ENCODE results near the gene OR8D2. TPM values are rescaled to one million over a fixed set of nuclear protein-coding genes. Genes with fewer than 3 reads are reported as not detected.

Gene OR8D2
- polyA plus RNA-seq (ENCODE audit: insufficient read length in 3 of 3) = not detected

GRCh38 chr11:124320097-124320496 is at the start of gene OR8D2:
Gene OR8D2, minus strand, starts transcription at chr11:124320197. Its CDS starts 0 bp downstream, at chr11:124320197.
- DNase-seq (ENCODE audit: low read depth in 3 of 3, low spot score in 2 of 3) = no peak

GRCh38 chr11:124359566-124359965 is 39.6 kb upstream of the OR8D2 start:
- DNase-seq (ENCODE audit: low read depth in 3 of 3, low spot score in 2 of 3) = no peak

- no peak for DNase-seq (ENCODE audit: low read depth in 3 of 3, low spot score in 2 of 3)
Observed at GRCh38 chr11:124346311-124346955, 26.4 kb upstream of the OR8D2 start.

- DNase-seq (ENCODE audit: low read depth in 3 of 3, low spot score in 2 of 3) = no peak
Observed at GRCh38 chr11:124344346-124344745, 24.3 kb upstream of the OR8D2 start.

- no peak for DNase-seq (ENCODE audit: low read depth in 3 of 3, low spot score in 2 of 3)
Observed at GRCh38 chr11:124340142-124340447, 20.1 kb upstream of the OR8D2 start.

GRCh38 chr11:124339396-124340141 is 19.6 kb upstream of the OR8D2 start:
- DNase-seq (ENCODE audit: low read depth in 3 of 3, low spot score in 2 of 3) = no peak

GRCh38 chr11:124331873-124332272 is 11.9 kb upstream of the OR8D2 start:
- DNase-seq (ENCODE audit: low read depth in 3 of 3, low spot score in 2 of 3) = no peak

GRCh38 chr11:124329787-124330478 is 9.9 kb upstream of the OR8D2 start:
- DNase-seq (ENCODE audit: low read depth in 3 of 3, low spot score in 2 of 3) = no peak

GRCh38 chr11:124327775-124328174 is 7.8 kb upstream of the OR8D2 start:
- no peak for DNase-seq (ENCODE audit: low read depth in 3 of 3, low spot score in 2 of 3)

GRCh38 chr11:124322356-124322755 is 2.4 kb upstream of the OR8D2 start:
- DNase-seq (ENCODE audit: low read depth in 3 of 3, low spot score in 2 of 3) = no peak

GRCh38 chr11:124315052-124315451 is 4.9 kb downstream of the OR8D2 start:
- DNase-seq (ENCODE audit: low read depth in 3 of 3, low spot score in 2 of 3) = no peak

- DNase-seq (ENCODE audit: low read depth in 3 of 3, low spot score in 2 of 3) = no peak
Observed at GRCh38 chr11:124313849-124314248, 6.1 kb downstream of the OR8D2 start, which contains the start of gene OR8D1. Gene OR8D1, minus strand, starts transcription at chr11:124313949. Its CDS starts 3,183 bp downstream, at chr11:124310766.

- no peak for DNase-seq (ENCODE audit: low read depth in 3 of 3, low spot score in 2 of 3)
Observed at GRCh38 chr11:124313131-124313530, 6.9 kb downstream of the OR8D2 start.

- DNase-seq (ENCODE audit: low read depth in 3 of 3, low spot score in 2 of 3) = no peak
Observed at GRCh38 chr11:124311670-124312069, 8.3 kb downstream of the OR8D2 start.

- DNase-seq (ENCODE audit: low read depth in 3 of 3, low spot score in 2 of 3) = no peak
Observed at GRCh38 chr11:124311269-124311668, 8.7 kb downstream of the OR8D2 start.

GRCh38 chr11:124310721-124311120 is 9.3 kb downstream of the OR8D2 start:
- no peak for DNase-seq (ENCODE audit: low read depth in 3 of 3, low spot score in 2 of 3)

- DNase-seq (ENCODE audit: low read depth in 3 of 3, low spot score in 2 of 3) = no peak
Observed at GRCh38 chr11:124307093-124307492, 12.9 kb downstream of the OR8D2 start.

- DNase-seq (ENCODE audit: low read depth in 3 of 3, low spot score in 2 of 3) = no peak
Observed at GRCh38 chr11:124302347-124303125, 17.5 kb downstream of the OR8D2 start.

GRCh38 chr11:124301548-124301947 is 18.4 kb downstream of the OR8D2 start:
- DNase-seq (ENCODE audit: low read depth in 3 of 3, low spot score in 2 of 3) = no peak

- DNase-seq (ENCODE audit: low read depth in 3 of 3, low spot score in 2 of 3) = no peak
Observed at GRCh38 chr11:124297921-124298320, 22.1 kb downstream of the OR8D2 start.

- no peak for DNase-seq (ENCODE audit: low read depth in 3 of 3, low spot score in 2 of 3)
Observed at GRCh38 chr11:124296016-124296415, 24.0 kb downstream of the OR8D2 start.
